Colonic mucosa (tissue), 4 donors: ENCODE data around the gene VMO1. TPM values are rescaled to one million over a fixed set of nuclear protein-coding genes. Genes with fewer than 3 reads are reported as not detected.

Experiments
- DNase-seq: peaks from one replicate; pipeline ENCODE4 v3.0.0-alpha.2; 2020
- H3K27ac ChIP-seq: fragments of 200-600 bp; one replicate; pipeline ENCODE4 v1.8.0; 2021
- H3K27me3 ChIP-seq: fragments of 200-600 bp; one replicate; pipeline ENCODE4 v1.8.0; 2021
- H3K36me3 ChIP-seq: fragments of 200-600 bp; one replicate; pipeline ENCODE4 v1.8.0; 2021
- H3K4me1 ChIP-seq: fragments of 200-600 bp; one replicate; pipeline ENCODE4 v1.8.0; 2021; ENCODE audit warnings: mild to moderate bottlenecking
- H3K4me3 ChIP-seq: fragments of 200-600 bp; one replicate; pipeline ENCODE4 v1.8.0; 2021
- H3K9ac ChIP-seq, 2 donors: one replicate each; pipeline ENCODE4 v1.7.0; 2013; ENCODE audit warnings: control low read depth in 2 of 2, low read depth in 2 of 2, low read length in 2 of 2
- H3K9me3 ChIP-seq: fragments of 200-600 bp; one replicate; pipeline ENCODE4 v1.8.0; 2021
- CTCF ChIP-seq: fragments of 200-600 bp; IDR thresholded peaks from one replicate; pipeline ENCODE4 v1.8.0; 2022; ENCODE audit warnings: antibody characterized with exemption, mild to moderate bottlenecking
- intact Hi-C: fragments of 100-400 bp; cut with DNase I; formaldehyde crosslinking; loops from one replicate; pipeline ENCODE4 v1.14.1; 2022
- total RNA-seq, 2 donors: library from RNA; stranded (reverse); fragmentation: NEBNext Ultra II Directional in 1 of 2; extraction: Animal tissue kit (Norgen Biotek cat#: 25700) in 1 of 2; gene quantifications; one replicate each; pipeline ENCODE4 v1.2.1, GENCODE V29; 2021
- donor health status: healthy.
- donor health status: DM: no; HTN: no; CAD: no.
- donor health status: DM: no; HTN: no; CAD: no.

Gene VMO1
- total RNA-seq, 2 donors from 2014 or later: 0.91 to 2.0 TPM

DNA sequence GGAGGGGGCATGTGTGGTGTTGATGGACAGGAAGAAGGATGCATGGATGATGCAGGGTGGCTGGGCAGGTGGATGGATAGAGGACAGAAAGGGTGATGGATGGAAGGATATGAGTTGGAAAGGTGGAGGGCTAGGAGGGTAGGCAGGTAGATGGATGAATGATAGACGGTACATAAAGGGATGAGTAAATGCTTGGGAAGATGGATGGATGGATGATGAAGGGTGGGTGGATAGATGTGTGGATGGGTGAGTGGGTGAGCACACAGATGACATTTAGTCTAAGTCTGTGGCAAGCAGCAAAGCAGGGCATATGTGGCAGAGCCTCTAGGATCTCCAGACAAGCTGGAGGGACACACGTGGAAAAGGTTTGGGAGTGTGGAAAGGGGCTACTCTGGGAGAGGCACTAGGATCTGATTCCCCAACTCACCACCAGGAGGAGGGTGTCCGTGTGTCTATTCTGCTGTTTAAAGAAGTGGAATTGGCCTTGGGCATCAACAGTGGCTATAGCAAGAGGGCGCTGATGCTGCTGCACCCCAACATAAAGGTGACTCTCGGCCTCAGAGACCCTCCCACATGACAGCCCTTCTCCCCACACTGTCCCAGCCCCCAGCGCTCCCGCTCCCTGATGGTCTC, 29.0 kb upstream of the VMO1 start:
- Histone ChIP-seq H3K4me1 (no peaks in the 10 kb centered on the region), H3K27ac (no peak overlapping the region), H3K9ac (no peak overlapping the region), H3K36me3 (no peaks in the 10 kb centered on the region), H3K27me3 (no peaks in the 10 kb centered on the region), H3K9me3 (no peaks in the 10 kb centered on the region), H3K4me3 (no peak overlapping the region)
- intact Hi-C loops: no loop called here
- TF ChIP-seq CTCF: no peak
- no peak for DNase-seq

- no peak for DNase-seq
- H3K4me3 ChIP-seq: no peak overlapping the region
- H3K27ac ChIP-seq: no peak overlapping the region
- no peak overlapping the region for H3K9ac ChIP-seq
- intact Hi-C loops: no loop called here
- no peaks in the 10 kb centered on the region for H3K36me3 ChIP-seq
- no peaks in the 10 kb centered on the region for H3K27me3 ChIP-seq
- no peaks in the 10 kb centered on the region for H3K9me3 ChIP-seq
- H3K4me1 ChIP-seq: peaks cover 4% of the 10 kb centered on the region
- no peak for TF ChIP-seq CTCF
Observed at GRCh38 chr17:4812690-4813089, 26.5 kb upstream of the VMO1 start.

DNA sequence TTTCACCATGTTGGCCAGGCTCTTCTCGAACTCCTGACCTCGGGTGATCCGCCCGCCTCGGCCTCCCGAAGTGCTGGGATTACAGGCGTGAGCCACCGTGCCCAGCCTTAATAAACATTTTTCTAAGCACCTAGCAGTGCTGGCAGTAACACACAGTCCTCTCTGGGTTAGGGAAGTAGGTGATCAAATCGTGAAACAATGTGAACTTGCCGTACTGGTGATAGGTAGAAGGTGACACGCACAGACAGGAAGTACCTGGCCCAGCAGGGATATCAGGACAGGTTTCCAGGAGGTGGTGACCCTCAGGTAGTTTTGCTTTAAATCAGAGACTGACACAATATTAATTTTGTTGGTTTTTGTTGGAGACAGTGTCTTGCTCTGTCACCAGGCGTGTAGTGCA, 25.3 kb upstream of the VMO1 start:
- no peak for TF ChIP-seq CTCF
- intact Hi-C loops: no loop called here
- Histone ChIP-seq H3K4me3 (no peak overlapping the region), H3K9ac (no peak overlapping the region), H3K4me1 (peaks cover 5% of the 10 kb centered on the region), H3K9me3 (no peaks in the 10 kb centered on the region), H3K27me3 (no peaks in the 10 kb centered on the region), H3K27ac (no peak overlapping the region), H3K36me3 (no peaks in the 10 kb centered on the region)
- DNase-seq: no peak

DNA sequence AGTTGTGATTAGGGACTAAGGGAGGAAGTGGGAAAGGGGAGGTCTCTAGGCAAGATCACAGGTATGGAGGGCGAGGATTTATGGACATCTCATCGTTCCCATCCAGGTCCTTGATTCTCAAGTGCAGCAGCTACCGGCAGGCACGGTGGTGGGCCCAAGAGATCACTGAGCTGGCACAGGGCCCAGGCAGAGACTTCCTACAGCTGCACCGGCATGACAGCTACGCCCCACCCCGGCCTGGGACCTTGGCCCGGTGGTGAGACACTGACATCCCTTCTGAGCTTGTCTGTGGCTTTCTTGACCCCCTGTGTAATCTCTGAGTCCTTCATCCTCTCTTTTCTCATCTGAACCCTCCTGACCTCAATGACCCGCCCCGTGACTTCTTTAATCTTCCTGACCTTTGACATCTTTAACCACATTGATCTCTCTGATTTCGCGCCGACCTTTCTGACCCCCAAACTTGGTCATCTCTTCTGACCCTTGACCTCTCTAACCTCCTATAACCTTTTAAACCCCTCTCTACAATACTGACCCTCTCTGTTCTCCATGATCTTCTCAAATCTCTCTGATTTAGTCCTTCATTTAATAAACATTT, 24.6 kb upstream of the VMO1 start:
- no peak overlapping the region for H3K27ac ChIP-seq
- H3K9ac ChIP-seq: no peak overlapping the region
- no peak overlapping the region for H3K4me3 ChIP-seq
- no peaks in the 10 kb centered on the region for H3K36me3 ChIP-seq
- H3K27me3 ChIP-seq: no peaks in the 10 kb centered on the region
- H3K4me1 ChIP-seq: peaks cover 10% of the 10 kb centered on the region
- H3K9me3 ChIP-seq: no peaks in the 10 kb centered on the region
- no peak for TF ChIP-seq CTCF
- DNase-seq: no peak
- intact Hi-C loops: no loop called here

- TF ChIP-seq CTCF: no peak
- no peaks in the 10 kb centered on the region for H3K9me3 ChIP-seq
- no peak overlapping the region for H3K27ac ChIP-seq
- H3K4me1 ChIP-seq: peaks cover 10% of the 10 kb centered on the region
- no peak overlapping the region for H3K4me3 ChIP-seq
- peak; percentile 29 for DNase-seq
- no peak overlapping the region for H3K9ac ChIP-seq
- no peaks in the 10 kb centered on the region for H3K27me3 ChIP-seq
- no peaks in the 10 kb centered on the region for H3K36me3 ChIP-seq
- intact Hi-C loops: no loop called here
Observed at GRCh38 chr17:4808378-4808767, 22.2 kb upstream of the VMO1 start.
